NCI-H748 (cell line): ENCODE results near the gene EFNB2.

Experiments used
- DNase-seq: peaks from one replicate; lab custom pipeline; 2025; ENCODE audit not compliant: unreplicated experiment; lab: John Stamatoyannopoulos, UW

The EFNB2 gene

GRCh38 chr13:106462710-106463109 is 72.8 kb downstream of the EFNB2 start:
- no peak for DNase-seq

- no peak for DNase-seq
These were observed 79.7 kb downstream of the EFNB2 start for GRCh38 chr13:106455777-106456176.

GRCh38 chr13:106455190-106455589 is 80.3 kb downstream of the EFNB2 start:
- DNase-seq, result no peak

GRCh38 chr13:106453101-106453500 is 82.4 kb downstream of the EFNB2 start:
- no peak for DNase-seq

GRCh38 chr13:106450991-106451390 is 84.5 kb downstream of the EFNB2 start:
- no peak for DNase-seq

- peak; percentile 49 for DNase-seq
These were observed 86.4 kb downstream of the EFNB2 start for GRCh38 chr13:106449096-106449495.

GRCh38 chr13:106445996-106446395 is 89.5 kb downstream of the EFNB2 start:
- no peak for DNase-seq

GRCh38 chr13:106443607-106444322 is 91.7 kb downstream of the EFNB2 start:
- DNase-seq, result peak; percentile 39

- peak; percentile 42 for DNase-seq
These were observed 94.6 kb downstream of the EFNB2 start for GRCh38 chr13:106440866-106441265.
